Measurements from ENCODE around the gene HSPB9.
"Not testable (repeated sequence)": the region's sequence is repeated elsewhere in the genome, so short reads cannot be mapped to it uniquely, and the experiment has no call there.

The HSPB9 gene

DNA sequence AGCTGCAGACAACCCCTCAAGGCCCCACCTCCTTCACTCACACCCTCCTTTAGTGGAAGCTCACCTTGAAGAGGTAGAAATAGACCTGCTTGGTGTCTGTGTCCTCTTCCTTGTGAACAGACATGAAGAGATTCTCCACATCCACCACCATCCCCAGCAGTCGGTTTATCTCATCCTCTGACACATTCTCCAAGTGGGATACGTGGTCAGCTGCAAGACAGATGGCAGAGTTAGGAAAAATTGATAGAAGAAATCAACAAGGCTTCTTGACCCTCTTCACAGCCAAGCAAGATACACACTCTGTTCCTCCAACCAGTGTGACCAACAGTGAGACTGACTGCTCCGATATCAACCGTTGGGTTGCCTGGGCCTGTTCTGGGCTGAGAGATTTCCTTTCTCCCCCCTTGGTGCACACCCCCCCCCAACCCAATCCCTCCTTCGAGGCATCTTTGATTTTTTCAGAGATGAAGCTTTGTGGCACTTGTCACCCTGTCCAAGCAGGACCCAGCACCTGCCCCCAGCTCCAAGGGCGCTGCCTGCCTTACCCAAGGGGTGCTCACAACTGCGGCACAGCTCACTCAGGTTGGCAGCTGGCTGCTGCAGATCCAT lies 2.3 kb upstream of the HSPB9 start:
- no peak for DNase-seq

DNA sequence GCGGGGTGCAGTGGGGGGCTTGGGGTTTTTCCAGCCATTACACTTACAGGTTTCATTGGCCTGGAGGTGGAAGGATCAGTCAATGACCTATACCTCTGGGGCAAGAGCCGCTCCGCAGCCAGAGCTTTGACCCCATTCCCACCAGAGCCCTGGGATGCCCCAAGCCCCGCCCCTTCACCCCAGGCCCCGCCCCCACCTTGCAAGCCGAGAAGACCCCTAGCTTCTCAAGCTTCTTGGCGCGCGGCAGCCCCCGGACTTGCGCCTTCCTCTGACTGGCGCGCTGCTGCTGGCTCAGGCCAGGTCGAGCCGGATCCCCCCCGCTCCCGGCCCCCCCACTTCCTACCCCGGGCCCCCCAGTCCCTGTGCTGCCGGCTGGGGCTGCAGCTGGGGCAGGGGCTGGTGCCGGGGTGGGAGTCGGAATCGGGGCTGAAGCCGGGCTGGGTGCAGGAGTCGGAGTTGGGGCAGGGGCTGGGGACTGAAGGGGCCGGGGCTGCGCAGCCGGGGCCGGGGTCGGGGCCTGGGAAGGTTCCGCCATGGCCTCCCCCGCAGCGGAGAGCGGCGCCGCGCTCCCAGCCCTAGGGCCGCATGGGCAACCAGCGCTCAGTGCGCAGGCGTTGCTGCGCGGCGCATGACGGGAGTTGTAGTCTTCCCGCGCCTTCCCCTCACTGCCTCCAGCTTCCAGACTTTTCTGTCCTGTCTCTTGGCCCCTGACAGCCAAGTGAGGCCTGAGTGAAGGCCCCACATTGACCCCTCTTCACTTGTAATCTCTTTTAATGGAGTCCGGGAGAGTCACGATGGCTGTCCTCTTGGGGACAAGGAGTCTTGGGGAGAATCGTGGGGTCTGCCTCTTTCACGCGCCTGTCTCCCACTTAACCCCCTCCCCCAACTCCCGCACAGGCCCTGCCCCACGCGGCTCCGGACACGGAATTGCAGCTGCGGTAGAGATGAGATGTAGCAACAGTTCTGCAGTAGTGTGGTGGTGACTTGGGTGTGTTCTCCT lies 1.5 kb upstream of the HSPB9 start, which contains the start of gene KAT2A:
KAT2A (minus strand) TSS at position 598 of the 1,000 bp plus-strand sequence; CDS start at position 535, 63 bp downstream.
- DNase-seq: peak; percentile 76

DNA sequence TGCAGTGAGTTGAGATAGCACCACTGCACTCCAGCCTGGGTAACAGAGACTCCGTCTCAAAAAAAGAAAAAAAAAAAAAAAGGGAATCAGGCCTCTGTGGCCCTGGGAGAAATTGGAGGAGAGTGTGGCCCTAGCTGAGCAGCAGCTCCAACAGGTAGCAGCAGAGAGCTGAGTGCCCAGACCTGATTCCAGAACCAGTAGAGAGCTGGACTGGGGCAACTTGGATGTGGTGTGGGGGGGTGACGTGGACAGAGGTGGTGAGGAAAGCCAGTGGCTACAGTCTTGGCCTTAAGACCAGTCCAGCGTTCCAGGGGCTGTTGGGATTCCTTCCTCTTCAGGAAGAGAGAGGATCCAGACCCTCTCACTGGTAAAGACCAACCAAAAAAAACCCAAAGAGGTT lies 1.7 kb downstream of the HSPB9 start:
- no peak for DNase-seq

DNA sequence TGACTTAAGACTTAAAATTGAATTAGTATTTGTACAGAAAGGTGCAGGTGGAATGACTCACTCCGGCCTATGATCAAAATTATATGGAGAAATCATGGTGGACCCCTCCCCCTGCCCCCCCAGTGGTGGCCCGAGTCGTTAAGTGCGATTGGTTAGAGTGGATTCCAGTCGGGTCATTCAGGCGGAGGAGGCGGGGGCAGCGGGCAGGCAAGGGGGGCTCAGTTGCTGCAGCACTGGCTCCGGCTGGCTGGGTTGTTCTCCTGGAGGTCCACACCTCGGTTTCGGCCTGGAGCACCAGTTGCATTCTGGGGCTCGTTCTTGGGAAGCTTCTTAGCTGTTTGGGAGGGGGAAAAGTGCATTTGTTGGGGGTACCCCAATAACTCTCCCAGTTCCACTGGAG lies 3.0 kb downstream of the HSPB9 start:
- DNase-seq: no peak

DNA sequence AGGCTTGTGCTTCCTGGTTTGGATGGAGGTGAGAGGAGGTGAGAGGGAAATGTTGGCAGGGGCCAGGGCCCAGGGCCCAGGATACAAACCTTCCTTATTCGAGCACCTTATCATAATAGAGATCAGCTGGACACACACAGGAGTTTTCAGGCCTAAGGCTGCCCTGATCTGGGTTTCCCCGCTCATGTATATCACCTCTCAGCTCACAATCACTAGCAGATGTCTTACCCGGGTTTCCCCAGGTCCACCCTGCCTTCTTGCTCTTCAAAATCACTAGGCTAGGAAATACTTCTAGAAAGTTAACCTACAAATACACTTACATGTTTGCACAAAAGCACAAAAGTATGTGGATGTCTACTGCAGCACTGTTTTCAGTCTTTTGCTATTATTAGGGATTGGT lies 4.2 kb downstream of the HSPB9 start:
- no peak for DNase-seq

DNA sequence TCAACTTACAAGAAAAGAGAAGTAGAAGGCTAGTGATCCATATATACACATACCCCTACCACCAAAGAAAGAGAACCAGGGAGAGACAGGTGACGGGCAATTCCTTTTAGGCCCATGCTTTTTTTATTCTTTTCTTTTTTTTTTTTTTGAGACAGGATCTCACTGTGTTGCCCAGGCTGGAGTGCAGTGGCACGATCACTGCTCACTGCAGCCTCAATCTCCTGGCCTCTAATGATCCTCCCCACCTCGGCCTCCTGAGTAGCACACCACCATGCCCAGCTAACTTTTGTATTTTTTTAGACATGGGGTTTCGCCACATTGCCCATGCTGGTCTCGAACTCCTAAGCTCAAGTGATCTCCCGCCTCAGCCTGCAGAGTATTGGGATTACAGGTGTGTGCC lies 4.8 kb downstream of the HSPB9 start:
- no peak for DNase-seq

DNA sequence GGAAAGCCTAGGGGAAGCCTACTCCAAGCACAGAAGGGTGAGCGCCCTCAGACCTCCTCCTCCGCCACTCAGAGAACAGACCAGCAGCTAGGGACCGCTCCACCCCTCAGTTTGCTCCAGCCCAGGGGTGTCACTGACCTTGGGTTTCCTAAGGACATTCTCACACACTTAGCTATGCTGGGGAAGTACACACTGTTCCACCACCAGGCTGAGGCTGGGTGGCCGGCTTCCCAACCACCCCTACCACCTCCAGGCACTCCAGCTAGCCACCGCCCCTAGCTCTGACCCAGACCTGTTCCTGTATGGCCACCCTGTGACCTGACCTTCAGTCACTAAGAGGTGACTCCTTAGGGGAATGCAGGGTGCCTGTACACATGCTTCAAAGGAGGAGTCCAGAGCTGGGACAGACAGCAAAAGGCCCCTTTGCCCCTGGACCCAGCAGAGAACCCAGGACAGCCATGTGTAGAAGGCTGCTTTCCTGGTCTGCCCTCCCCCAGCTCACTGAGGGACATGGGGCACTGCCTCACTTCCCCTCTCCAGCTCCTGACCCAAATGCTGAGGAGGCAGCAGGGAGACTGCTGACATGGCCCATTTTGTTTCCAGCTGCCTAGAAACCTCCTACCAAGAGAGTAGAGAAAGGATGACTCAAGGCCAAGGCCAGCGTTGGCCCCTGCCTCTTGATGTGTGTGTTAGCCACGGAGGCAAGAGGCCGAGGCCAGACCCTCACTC lies 6.7 kb downstream of the HSPB9 start:
- no peak for DNase-seq

DNA sequence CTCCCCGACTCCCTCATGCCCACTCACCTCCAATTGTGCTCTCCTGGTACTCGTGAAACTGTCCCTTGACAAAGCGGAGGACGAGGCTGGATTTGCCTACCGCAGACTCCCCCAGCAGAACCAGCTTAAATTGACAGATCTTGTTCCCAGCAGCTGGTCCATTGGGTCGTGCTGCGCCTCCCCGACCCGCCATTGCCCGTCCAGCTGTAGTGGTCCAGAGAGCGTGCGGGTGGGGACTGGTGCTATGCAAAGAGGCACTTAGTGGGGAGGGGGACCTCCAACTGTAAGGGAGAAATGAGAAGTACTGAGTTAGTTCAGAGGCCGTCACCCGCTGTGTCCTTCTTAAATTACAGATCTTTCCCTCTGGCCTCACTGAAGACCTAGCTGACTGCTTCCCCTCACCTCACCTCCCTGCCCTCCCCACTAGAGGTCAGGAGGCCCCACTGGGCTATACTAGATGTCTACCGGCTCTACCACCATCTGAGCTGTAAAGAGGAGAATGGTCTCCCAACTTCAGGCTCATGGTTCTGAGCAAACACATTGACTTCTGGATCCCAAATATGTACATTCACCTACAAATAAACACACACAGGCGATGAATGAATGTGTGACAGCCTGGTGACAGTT lies 7.8 kb downstream of the HSPB9 start:
- DNase-seq: no peak

DNA sequence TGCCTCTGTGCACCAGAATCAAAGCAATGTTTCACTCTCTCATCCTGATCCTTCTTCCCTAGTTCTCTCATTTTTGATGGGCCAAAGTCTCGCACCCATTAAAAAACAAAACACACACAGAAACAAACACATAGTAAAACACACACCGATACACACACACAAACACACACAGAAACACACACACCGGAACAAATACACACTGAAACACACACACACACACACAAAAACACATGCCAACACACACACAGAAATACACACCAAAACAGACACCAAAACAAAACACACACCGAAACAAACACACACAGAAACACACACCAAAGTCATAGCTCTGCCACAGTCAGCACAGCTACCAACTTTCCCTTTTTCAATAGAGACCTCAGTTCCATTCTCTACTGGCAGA lies 8.6 kb downstream of the HSPB9 start:
- DNase-seq: no peak

DNA sequence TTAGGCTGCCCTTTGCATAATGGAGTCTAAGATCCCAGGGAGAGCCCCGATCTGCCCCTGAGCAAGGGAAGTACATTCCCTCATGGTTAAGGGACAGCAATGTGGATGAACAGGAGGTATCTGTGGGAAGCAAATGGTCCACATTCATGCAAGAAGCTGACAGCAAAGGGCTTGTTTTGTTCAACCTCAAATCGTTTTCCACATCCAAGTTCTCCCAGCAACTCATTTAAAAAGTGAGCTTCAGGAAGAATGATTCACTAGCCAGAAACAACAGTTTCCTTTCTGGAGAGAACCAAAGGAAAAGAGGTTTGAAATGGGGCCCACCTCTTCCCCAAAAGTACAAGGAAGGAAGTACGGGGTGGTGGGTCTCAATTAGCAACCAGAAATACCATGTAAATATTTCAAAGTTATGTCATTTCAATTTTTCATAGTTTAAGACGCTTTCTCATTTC lies 9.4 kb downstream of the HSPB9 start:
- no peak for DNase-seq

DNA sequence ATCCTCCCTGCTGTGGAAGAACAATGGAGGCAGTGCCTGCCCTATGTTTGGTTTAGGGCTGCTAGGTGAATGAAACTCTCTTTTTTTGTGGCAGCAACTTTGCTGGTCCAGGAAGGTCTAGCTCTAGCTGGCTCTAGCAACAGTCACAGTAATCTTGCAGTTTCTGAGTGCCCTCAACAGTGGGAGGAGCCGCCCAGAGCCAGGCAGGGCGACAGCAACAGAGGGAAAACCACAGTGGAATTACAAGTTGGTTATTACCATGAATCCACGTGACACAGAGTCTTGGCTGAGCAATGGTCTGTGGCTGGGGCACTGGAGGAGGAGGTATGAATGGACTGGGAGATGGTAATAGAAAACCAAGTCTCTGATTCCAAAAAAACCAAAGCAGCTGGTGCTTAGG lies 10.3 kb downstream of the HSPB9 start:
- DNase-seq: peak; percentile 56

DNA sequence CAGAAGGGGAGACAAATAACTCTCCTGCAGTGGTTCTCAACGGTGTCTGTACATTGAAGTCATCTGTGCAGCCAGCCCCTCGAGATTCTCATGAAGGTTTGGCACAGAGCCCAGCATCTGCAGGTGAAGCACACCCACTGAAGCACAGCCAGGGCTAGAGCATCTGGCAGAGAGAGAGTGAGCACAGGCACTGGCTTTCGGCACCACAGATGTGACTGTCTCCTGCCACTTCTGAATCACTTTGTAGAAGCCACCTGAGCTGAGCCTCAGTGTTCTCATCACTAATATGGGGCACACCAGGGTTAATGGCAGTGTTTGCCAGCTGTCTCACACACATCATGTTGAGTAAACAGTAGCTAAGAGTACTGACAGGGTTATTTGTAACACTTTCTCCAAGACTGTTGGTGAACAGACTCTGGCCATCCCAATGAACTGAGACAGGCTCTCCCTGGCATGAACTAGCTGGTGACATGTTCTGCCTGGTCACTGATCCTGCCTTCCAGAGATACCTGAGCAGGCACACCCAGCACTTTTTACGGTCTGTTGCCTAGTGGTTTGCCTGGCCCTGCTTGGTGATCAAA lies 10.9 kb downstream of the HSPB9 start:
- peak; percentile 47 for DNase-seq

DNA sequence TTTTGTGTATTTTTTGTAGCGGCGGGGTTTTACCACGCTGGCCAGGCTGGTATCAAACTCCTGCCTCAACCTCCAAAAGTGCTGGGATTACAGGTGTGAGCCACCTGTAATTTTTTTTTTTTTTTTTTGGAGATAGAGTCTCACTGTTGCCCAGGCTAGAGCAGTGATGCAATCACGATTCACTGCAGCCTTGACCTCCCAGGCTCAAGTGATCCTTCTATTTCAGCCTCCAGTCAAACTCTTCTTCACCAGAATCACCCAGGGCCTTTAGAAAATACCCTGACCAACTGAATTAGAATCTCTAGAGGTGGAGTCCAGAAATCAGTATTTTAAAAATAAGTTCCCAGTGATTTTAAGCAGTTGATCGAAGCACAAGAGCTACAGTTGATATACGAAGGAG lies 12.5 kb downstream of the HSPB9 start:
- DNase-seq: no peak

DNA sequence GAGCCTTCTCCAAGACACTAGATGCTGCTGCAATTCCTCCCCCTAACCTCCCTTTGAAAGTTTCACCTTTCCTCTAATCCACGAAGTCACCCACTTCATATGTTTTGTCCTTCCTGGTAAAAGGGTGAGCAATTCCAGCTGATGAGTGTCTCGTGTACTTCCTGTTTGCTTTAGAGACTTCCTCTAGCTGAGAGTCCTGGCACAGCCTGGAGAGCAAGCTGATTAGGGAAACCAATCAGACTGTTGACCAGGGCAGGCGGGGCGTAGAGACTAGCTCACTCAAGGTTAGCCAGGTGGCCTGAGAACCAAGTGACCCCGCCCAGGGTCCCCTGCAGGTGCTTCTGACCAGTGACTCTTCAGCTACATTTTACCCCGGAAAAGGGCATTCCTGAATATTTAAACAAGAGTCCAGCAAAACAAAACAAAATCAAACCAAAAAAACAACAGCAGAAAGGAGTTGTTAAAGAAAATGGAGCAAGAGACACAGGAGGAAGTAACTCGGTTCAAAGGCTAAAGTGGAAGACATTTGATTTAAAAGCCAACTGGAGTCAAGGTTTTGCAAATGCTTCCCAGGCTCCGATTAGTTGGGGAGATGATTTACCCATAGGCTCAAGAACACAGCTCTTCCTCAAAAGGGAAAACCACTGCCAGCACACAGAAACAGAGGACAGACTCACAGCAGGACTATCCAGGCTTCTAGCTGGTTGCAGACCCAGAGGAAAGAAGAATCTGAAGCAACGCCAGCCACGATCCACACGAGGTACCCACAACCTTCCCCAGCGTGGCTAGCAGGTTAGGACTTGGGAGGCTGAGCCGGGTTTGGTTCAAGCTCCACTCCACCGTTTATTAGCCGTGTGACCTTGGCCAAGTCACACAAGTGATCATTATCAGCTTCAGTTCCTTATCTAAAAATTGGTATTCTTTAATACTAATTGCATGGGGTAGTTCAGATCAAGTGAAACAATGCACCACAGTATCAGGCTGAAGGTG lies 13.4 kb downstream of the HSPB9 start:
- no peak for DNase-seq

DNA sequence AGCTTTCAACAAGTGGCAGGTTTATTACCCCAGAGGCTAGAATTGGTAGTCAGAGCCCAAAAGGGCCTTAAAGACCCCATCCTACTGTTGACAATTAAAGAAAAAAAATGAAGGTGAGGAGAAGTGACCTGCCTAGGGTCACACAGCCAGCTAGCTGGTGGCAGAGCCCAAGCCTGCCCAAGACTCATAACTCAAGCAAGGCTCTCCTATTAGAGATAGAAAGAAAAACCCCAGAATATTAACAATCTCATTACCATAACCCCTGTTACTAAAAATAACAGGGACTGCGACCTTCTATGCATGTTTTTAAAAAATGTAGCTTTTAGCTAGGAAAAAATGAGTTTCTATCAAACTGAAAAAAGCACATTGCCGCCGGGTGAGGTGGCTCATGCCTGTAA lies 14.0 kb downstream of the HSPB9 start:
- no peak for DNase-seq

DNA sequence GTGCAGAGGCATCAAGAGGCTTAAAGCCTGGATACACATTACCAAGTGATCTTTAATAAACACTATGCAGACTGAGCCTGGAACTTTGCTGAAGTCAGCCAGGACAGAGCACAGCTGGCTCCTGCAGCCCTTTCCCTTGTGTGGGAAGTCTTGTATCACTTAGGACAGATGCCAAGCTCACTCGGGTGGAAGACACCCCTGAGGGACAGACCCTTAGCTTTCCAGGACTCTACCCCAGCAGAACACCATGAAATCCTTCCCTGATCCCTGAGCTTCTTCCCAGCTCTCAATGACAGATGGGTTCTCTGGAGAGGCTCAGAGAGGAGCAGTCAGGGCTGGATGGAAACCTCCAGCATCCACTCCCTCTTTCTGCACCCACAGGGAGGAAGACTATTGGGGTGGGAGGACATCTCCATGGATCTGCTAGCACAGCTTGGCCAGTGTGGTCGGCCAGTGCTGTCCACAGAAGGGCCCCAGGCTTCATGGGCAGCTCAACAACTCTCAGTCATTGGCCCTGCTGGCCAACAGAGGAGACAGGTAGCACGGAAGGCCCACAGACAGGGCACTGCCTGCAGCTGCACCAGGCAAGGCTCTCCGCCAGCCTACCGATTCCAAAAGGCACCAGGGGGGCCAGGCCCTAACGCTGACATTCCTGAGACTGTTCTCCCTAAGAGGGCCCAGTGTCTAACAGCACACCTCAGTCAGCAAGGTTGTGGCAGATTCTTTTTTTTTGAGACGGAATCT lies 16.3 kb downstream of the HSPB9 start:
- no peak for DNase-seq

DNA sequence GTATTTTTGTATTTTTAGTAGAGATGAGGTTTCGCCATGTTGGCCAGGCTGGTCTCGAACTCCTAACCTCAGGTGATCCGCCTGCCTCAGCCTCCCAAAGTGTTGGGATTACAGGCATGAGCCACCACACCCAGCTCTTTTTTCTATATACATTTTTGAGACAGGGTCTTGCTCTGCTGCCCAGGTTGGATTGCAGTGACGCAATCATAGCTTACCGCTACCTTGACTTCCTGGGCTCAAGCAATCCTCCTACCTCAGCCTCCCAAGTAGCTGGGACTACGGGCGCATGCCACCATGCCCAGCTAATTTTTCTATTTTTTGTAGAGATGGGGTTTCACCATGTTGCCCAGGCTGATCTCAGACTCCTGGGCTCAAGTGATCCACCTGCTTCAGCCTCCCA lies 18.1 kb downstream of the HSPB9 start:
- not testable (repeated sequence) for DNase-seq

DNA sequence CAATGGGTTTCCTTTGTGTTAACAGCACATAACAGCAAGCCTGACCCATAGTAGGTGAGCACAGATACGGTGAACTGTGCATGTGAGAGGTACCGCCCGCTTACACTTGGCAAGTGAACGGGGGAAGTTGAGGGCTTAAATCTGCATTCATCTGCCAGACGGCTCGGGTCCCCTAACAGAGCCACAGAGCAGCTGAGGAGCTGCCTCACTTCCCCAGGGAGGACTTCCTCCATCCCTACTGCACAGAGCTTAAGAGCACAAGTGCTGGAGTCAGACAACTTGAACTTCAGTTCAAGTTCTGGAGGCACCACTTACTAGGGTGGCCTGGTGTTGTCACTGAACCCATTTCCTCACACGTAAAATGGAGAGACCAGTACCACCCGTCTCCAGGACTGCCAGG lies 18.8 kb downstream of the HSPB9 start:
- DNase-seq: no peak

DNA sequence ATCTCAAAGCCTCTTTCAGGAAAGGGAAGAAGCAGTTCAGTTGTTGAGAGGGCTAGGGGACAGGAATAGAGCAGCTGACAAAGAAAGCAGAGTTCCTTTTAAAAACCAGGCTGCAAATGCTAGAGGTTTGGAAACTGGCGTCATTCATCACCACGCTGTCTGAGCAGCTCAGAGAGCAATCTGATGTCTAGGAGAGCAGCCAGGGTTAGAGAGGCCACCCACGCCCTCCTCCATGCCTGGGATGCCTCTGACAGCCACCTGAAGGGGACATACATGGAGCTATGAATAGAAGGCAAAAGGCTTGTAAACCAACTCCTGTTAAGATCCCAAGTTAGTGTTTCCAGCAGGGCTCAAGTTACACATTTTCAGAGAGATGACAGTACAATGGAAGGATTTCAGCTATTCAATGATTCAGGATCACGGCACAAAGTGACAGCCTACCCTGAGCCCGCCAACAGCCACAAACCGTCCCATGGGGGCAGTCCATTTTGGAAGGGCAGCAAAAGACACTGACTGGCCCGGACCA lies 19.8 kb downstream of the HSPB9 start:
- no peak for DNase-seq

DNA sequence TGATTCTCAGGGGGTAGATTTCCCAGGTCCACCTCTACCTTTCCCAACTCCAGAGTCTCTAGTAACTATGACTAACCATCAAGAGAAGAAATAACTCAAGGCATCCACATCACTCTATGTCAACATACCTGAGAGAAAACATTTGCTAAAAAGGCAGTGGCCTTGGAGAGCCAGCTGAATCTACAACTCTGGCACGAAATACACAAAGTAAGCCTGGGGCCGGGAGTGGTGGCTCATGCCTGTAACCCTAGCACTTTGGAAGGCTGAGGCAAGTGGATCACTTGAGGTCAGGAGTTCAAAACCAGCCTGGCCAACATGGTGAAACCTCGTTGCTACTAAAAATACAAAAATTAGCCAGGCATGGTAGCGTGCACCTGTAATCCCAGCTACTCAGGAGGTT lies 20.5 kb downstream of the HSPB9 start:
- not testable (repeated sequence) for DNase-seq
